CD4-positive, alpha-beta T cell treated with Interleukin-17A for 4 hours (primary cell): ENCODE data around the gene HOXC6.

Experiments
- DNase-seq: peaks from one replicate; pipeline ENCODE4 v3.0.0-alpha.2; 2020; ENCODE audit warnings: mixed read lengths

Gene HOXC6

DNA sequence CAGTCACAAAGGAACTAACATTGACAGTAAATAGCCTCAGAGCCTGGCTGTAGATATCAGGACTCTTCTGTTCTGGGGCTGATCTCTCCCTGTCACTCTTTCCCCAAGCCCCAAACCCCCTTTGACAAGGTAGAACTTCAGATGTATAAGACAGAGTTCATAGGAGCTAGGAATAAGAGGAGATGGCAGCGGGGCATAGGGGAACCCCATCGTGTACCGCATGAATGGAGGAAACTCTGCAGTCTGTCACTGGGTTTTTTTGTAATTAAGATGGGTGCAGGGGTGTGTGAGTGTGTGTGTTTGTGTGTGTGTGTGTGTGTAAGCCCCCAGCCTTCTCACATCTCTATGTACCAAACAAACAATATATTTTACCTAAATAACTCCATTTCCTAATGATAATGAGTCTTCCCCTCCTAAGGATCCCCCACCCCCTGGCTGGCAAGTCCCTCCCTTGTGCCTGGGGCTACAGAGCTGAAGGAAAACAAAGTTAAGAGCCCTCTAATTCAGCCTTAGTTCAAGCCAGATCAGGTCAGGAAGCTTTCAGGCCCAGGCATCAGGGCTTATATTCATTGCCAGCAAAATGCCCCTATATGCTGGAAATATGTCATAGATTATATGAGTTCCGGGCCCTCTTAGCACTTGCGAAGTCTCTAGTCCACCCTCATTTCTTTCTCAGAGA lies 16.3 kb downstream of the HOXC6 start:
- DNase-seq = no peak

- no peak for DNase-seq
These were observed 17.2 kb downstream of the HOXC6 start for GRCh38 chr12:54045401-54045800.

GRCh38 chr12:54045868-54046521 lies 17.8 kb downstream of the HOXC6 start:
- DNase-seq = no peak

GRCh38 chr12:54046809-54047159 lies 18.5 kb downstream of the HOXC6 start:
- DNase-seq = no peak

DNA sequence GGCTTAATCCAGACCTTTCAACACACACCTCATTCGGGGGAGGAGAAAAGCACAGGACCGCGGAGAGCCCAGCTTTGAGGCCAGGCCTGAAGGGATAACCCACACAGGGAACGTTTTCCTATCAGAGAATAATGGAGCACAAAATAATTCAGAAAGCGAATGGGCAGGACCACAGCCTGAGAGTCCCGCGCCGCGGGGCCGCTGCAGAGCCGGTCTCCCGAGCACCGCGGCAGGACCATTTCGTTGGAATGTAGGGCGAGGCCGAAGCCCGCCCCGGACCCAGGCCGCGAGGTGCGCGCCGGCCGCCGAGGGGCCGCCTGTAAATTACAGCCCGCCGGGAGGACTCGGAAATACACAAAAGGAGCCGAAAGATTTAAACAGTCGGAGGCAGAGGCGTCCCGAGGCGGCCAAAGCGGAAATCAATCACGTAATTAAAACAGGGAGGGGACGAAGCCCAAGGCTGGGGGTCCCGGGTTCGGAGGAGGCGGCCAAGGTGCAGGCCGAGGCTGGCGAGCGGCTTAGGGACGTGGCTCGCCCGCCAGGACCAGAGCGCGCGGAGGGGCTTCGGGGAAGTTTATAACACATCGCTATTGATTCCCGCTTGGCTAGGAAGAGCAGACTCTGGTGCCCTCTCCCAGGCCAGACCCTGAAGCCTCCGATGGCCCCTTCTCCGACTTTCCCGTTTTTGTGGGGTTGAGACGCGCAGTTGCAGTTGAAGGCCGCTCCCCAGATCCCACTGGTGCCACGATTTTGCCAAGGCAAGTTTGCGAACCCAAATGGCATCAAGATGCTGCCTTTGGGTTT lies 19.1 kb downstream of the HOXC6 start:
- DNase-seq = no peak

DNA sequence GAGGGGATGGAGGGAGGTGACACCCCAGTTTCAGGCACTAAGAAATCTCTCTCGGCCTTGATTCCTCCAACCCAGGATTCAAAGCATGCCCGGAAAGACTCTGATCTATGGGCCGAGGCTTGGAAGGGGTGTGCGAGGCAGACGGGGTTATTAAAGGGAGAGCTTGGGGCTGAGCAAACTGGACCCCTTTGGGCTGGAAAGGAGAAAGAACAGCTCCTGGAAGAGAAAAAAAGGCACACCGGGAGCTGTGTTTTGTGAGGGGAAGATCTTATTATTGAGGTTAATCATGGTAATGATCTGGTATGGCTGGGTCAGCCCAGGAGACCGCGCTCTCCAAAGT lies 19.7 kb downstream of the HOXC6 start:
- DNase-seq = no peak

DNA sequence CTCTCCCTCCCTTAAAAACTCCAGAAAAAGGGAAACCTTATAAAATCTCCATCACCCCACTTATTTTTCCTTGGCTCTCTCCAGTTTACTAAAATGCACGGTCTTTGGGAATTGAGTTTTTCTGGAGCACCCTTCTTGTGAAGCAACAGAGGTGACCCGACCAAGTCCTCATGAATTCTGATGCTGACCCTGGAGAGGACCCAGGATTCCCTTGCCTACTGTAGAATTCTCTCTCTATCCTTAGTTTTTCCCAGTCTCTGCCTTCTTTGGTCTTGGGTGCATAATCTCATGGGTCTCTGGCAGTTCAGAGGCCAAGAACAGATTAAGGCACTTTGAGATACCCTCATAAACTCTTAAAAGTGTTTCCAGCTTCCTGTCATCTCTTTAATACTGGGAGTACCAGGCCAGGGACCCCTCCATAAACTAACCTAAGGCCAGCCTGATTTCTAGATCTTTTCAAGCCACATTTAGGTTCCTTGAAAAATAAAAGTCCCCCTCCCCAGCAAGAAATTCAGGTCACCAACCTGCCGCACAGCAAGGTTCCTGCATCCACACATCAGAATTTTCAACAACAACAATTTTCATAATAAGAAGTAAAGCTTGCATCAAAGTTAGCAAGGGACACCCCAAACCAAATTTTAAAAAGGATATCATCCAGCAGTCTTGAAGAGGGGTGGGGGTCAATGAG lies 20.3 kb downstream of the HOXC6 start:
- no peak for DNase-seq

DNA sequence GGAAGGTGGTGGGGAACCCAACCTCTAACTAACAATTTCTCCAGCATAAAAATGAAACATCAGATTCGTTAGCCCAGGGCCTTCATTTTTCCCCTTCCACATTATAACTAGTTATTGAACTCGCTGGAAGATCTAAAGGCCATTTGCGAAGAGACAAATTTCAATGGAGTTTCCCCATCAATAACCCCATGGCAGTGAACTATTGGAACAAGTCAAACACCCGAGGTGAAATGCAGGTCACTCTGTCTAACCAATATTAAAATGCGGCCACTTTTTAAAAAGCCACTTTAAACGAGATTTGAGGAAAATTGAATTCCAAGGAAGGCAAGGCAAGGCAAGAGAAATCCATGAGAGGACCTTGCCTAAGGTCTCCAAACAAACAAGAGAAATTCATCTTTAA lies 20.9 kb downstream of the HOXC6 start:
- DNase-seq = no peak

GRCh38 chr12:54050482-54050810 lies 22.2 kb downstream of the HOXC6 start:
- DNase-seq = no peak

- no peak for DNase-seq
These were observed 23.0 kb downstream of the HOXC6 start for GRCh38 chr12:54051026-54051842.

DNA sequence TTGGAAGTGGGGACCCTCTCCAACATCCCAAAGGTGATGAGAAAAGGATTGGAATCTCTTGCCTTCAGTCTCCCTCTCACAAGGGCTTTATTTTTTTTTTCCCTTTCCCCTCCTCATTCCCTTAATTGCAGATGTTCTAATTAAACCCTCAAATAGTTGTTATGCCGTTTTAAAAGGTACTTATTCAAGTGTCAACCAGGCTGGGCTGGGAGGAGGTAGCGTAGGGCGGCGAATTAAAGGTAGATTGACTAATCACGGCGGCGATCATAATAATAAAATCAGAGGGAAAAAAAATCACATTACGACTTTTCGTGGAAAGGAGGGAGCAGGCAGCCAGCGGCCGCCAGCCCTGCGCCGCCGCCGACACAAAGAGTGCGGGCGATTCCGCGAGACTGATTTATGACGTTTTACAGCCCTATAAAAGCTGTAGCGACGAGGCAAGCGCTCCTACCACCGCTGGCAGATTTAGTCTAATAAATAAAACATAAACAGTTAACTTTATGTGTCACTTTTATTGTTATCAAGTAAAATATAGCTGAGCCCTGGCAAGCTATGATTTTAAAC lies 23.7 kb downstream of the HOXC6 start:
- DNase-seq = no peak

DNA sequence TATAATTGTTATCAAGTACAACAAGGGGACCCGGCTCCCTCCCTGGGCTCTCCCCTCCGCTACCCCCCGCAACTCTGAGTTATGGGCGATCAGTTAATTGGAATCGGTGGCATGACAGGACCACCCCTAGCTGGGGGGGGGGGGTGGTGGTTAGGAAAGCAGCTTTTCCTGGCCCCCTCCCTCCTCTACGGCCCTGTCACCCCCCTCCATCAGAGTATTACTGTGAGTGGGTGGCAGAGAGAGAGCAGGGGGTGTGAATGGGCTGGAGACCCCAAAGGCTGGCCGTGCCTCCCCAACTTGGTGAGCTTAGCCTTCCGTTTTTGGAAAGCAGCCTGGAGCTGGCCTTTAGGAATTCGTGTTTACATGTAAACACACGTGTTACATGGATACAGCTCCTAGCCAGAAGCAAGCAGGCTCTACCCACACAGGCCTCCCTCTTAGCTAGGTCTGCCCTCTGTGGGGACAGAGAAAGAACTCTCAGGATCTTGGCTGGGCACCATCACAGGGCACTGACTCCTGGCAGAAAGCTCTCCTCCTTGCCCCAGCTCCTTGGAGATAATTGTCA lies 24.3 kb downstream of the HOXC6 start:
- no peak for DNase-seq

DNA sequence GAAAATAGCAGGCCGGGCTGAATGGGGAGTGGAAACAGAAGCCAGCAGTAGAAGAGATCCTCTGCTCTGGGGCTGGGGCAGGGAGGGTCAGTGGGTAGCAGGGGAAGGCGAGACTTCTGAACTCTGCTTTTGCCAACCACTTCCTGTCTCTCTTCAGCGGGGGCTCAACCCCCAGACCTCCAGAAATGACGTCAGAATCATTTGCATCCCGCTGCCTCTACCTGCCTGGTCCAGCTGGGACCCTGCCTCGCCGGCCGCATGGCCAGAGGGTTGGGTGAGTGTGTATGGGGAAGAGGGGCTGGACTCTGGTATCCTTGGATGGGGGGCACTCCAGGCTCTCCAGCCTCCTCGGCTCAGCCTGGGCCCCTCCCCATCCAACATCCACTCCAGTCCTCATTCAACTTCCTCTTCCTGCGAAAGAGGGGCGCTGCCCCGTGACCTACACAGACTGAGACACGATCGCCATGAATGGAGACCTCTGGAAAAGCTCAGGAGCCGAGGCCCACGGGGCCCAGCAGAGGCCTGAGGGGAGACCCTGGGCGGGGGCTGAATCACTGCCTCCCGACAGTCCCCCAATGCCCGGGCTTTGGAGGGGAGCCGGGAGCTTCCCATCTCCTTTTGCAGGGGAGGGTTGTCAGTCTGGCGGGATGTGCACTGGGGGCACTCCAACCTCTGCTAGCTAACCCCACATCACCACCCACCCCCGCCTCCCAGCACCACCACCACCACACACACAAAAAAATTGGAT lies 24.9 kb downstream of the HOXC6 start:
- peak; percentile 8 for DNase-seq

GRCh38 chr12:54053751-54054741 lies 25.8 kb downstream of the HOXC6 start, which contains the start of gene HOXC4:
TSS of gene HOXC4 (plus strand) at chr12:54053835. CDS start at chr12:54053923, 88 bp downstream.
- peak; percentile 11 for DNase-seq

GRCh38 chr12:54054742-54055194 lies 26.5 kb downstream of the HOXC6 start:
- DNase-seq = no peak

- DNase-seq = no peak
These were observed 27.3 kb downstream of the HOXC6 start for GRCh38 chr12:54055552-54055951.

GRCh38 chr12:54056110-54056509 lies 27.9 kb downstream of the HOXC6 start:
- DNase-seq = no peak

DNA sequence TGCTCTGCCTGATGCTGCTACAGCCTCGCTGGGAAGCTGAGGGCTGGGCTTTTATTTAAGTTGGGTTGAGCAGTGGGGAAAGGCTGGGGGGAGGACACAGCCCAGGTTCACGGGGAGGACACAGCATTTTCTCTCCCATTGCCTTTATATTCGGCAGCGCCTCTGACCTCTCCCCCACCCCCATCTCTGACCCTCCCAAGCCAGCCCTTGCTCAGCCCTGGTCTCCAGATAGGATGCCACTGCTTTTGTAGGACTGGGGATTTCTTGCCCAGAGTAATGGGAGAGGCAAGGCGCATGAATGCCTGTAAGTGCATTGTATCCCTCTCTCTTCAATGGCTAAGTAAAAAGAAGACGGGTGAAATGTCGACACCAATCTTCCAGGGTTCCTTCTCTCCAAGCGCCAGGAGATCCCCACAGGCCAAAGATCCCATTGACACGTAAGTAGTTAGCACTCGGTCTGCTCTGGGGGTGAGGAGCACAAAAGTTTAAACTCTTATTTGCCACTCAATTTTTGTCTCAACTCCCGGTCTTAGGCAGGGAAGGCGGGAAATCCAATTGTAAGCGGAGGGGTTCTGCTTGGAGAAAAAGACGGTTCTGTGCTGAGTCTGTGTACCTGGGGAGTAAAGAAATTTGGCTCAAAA lies 30.0 kb downstream of the HOXC6 start:
- no peak for DNase-seq

- no peak for DNase-seq
These were observed 31.4 kb downstream of the HOXC6 start for GRCh38 chr12:54059668-54060067.
